ENCODE results near the gene XIRP2.

XIRP2 gene

GRCh38 chr2:167135706-167136105 lies 247.4 kb downstream of the XIRP2 start:
- no peak for DNase-seq (ENCODE audit: low spot score)

- no peak for DNase-seq (ENCODE audit: low spot score)
Observed at GRCh38 chr2:167136879-167137596, 248.8 kb downstream of the XIRP2 start.

- DNase-seq (ENCODE audit: low spot score): no peak
Observed at GRCh38 chr2:167140330-167140729, 252.1 kb downstream of the XIRP2 start.

GRCh38 chr2:167140767-167141166 lies 252.5 kb downstream of the XIRP2 start:
- DNase-seq (ENCODE audit: low spot score): no peak

GRCh38 chr2:167142554-167142953 lies 254.3 kb downstream of the XIRP2 start:
- DNase-seq (ENCODE audit: low spot score): no peak

- no peak for DNase-seq (ENCODE audit: low spot score)
Observed at GRCh38 chr2:167144179-167144898, 256.1 kb downstream of the XIRP2 start.

- no peak for DNase-seq (ENCODE audit: low spot score)
Observed at GRCh38 chr2:167147271-167147941, 259.1 kb downstream of the XIRP2 start.

GRCh38 chr2:167151894-167152293 lies 263.6 kb downstream of the XIRP2 start:
- no peak for DNase-seq (ENCODE audit: low spot score)

GRCh38 chr2:167157523-167157922 lies 269.2 kb downstream of the XIRP2 start:
- DNase-seq (ENCODE audit: low spot score): no peak

- no peak for DNase-seq (ENCODE audit: low spot score)
Observed at GRCh38 chr2:167177196-167177595, 288.9 kb downstream of the XIRP2 start.

GRCh38 chr2:167181134-167181533 lies 292.9 kb downstream of the XIRP2 start:
- DNase-seq (ENCODE audit: low spot score): no peak

- DNase-seq (ENCODE audit: low spot score): no peak
Observed at GRCh38 chr2:167181688-167182087, 293.4 kb downstream of the XIRP2 start.

- DNase-seq (ENCODE audit: low spot score): no peak
Observed at GRCh38 chr2:167182403-167182802, 294.1 kb downstream of the XIRP2 start.

GRCh38 chr2:167183931-167184330 lies 295.7 kb downstream of the XIRP2 start:
- DNase-seq (ENCODE audit: low spot score): peak; percentile 11

GRCh38 chr2:167186465-167186864 lies 298.2 kb downstream of the XIRP2 start:
- no peak for DNase-seq (ENCODE audit: low spot score)

- DNase-seq (ENCODE audit: low spot score): no peak
Observed at GRCh38 chr2:167187049-167187727, 298.9 kb downstream of the XIRP2 start.

GRCh38 chr2:167187978-167188967 lies 300.0 kb downstream of the XIRP2 start:
- no peak for DNase-seq (ENCODE audit: low spot score)

- DNase-seq (ENCODE audit: low spot score): no peak
Observed at GRCh38 chr2:167190053-167190452, 301.8 kb downstream of the XIRP2 start.

GRCh38 chr2:167191588-167191987 lies 303.3 kb downstream of the XIRP2 start:
- no peak for DNase-seq (ENCODE audit: low spot score)

GRCh38 chr2:167192833-167193232 lies 304.6 kb downstream of the XIRP2 start:
- DNase-seq (ENCODE audit: low spot score): no peak
